SKM-1 (cell line): ENCODE results near the gene VRK2.
"Not testable (repeated sequence)": the region's sequence is repeated elsewhere in the genome, so short reads cannot be mapped to it uniquely, and the experiment has no call there.

Experiments used
- DNase-seq: peaks from one replicate; lab custom pipeline; 2025; ENCODE audit not compliant: unreplicated experiment; lab: John Stamatoyannopoulos, UW

VRK2 gene

DNA sequence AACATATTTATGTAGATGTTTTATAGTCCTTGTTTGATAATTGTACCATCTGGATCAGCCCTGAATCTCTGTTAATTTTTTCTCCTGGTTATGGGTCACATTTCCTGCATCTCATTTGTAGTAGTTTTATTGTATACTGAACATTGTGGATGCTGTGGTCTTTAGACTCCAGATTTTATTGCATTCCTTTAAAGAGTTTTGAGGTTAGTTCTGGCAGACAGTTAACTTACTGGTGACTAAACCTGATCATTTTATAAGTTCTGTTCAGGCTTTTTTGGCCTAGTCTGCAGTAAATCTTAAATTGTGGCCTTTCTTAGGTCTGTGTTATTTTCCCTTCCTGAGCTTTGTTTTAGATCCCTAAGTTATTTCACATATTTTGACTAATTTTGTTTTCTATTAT, 110.2 kb downstream of the VRK2 start:
- DNase-seq, result no peak

DNA sequence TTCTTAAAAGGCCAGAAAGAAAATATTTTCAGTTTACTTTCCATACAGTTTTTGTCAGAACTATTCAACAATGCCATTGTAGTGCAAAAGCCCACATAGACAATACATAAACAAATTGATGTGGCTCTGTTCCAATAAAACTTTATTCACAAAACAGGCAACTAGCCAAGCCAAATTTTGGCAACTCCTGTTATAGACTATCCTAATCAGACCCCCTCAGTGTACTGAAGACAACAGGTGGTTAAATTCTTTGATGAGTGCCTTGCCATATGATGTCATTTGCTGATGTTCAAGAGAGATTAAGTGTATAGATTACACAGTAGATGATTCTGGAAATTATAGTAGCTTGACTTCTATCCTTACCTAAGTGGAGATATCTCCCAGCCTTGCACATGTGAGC, 111.1 kb downstream of the VRK2 start:
- no peak for DNase-seq

DNA sequence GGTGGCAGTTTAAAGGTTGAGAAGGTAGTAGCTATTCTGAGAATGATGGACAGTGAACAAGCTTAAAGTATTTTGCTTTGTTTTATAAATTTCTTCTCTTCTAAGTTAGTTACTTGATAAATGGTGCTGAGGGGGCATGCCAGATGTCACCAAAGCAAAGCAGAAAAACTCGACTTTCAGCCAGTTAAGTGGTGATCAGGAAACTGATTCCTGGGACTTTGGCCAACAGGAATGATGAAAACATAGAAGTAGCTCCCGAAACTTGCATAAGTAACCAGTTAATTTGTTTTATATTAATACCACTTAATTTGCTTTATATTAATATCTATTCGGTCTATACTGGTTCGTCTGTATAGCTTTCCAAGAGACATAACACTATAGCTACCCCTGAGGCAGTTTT, 111.9 kb downstream of the VRK2 start:
- no peak for DNase-seq

DNA sequence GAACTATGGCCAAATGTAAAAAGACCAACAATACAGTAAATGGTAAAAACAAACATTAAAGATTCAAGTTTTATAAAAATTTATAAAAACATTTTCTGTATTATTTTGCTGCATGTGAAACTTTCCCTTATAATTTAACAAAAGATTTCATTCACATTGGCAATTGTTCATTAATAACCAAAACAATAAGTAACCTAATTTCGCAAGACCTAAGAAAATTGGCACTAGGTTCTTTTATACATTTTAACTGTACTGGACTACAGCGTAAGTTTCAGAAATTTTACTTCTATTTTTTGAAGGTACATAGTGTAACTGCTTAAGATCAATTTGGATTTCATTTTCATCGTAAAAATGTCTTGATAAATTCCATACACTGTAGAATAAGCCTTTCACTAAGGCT, 117.3 kb downstream of the VRK2 start:
- DNase-seq, result no peak

DNA sequence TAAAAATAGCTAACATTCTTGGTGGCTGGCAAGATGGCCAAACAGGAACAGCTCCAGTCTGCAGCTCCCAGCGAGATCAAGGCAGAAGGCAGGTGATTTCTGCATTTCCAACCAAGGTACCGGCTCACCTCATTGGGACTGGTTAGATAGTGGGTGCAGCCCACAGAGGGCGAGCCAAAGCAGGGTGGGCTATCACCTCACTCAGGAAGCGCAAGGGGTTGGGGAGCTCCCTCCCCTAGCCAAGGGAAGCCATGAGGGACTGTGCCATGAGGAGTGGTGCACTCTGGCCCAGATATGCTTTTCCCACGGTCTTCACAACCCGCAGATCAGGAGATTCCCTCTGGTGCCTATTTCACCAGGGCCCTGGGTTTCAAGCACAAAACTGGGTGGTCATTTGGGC, 121.5 kb downstream of the VRK2 start:
- not testable (repeated sequence) for DNase-seq

DNA sequence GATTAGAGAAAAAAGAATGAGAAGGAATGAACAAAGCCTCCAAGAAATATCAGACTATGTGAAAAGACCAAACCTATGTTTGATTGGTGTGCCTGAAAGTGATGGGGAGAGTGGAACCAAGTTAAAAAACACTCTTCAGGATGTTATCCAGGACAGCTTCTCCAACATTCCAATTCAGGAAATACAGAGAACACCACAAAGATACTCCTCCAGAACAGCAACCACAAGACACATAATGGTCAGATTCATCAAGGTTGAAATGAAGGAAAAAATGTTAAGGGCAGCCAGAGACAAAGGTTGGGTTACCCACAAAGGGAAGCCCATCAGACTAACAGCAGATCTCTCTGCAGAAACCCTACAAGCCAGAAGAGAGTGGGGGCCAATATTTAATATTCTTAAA, 123.2 kb downstream of the VRK2 start:
- DNase-seq, result not testable (repeated sequence)

DNA sequence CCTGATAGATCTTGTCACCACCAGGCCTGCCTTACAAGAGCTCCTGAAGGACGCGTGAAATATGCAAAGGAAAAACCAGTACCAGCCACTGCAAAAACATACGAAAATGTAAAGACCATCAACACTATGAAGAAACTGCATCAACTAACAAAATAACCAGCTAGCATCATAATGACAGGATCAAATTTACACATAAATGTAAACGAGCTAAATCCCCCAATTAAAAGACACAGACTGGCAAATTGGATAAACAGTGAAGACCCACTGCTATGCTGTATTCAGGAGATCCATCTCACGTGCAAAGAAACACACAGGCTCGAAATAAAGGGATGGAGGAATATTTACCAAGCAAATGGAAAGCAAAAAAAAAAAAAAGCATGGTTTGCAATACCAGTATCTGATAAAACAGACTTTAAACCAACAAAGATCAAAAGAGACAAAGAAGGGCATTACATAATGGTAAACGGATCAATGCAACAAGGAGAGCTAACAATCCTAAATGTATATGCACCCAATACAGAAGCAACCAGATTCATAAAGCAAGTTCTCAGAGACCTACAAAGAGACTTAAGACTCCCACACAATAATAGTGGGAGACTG, 123.8 kb downstream of the VRK2 start:
- not testable (repeated sequence) for DNase-seq

DNA sequence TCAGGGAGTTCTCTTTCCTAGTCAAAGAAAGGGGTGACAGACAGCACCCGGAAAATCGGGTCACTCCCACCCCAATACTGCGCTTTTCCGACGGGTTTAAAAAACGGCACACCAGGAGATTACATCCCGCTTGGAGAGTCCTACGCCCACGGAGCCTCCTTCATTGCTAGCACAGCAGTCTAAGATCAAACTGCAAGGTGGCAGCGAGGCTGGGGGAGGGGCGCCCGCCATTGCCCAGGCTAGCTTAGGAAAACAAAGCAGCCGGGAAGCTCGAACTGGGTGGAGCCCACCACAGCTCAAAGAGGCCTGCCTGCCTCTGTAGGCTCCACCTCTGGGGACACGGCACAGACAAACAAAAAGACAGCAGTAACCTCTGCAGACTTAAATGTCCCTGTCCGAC, 125.2 kb downstream of the VRK2 start:
- not testable (repeated sequence) for DNase-seq

DNA sequence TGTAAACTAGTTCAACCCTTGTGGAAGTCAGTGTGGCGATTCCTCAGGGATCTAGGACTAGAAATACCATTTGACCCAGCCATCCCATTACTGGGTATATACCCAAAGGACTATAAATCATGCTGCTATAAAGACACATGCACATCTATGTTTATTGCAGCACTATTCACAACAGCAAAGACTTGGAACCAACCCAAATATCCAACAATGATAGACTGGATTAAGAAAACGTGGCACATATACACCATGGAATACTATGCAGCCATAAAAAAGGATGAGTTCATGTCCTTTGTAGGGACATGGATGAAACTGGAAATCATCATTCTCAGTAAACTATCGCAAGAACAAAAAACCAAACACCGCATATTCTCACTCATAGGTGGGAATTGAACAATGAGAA, 130.6 kb downstream of the VRK2 start:
- DNase-seq, result not testable (repeated sequence)

DNA sequence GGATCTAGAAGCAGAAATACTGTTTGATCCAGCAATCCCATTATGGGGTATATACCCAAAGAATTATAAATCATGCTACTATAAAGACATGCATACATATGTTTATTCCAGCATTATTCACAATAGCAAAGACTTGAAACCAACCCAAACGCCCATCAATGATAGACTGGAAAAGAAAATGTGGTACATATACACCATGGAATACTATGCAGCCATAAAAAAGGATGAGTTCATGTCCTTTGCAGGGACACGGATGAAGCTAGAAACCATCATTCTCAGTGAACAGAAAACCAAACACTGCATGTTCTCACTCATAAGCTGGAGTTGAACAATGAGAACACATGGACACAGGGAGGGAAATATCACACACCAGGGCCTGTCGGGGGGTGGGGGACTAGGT, 133.6 kb downstream of the VRK2 start:
- not testable (repeated sequence) for DNase-seq

DNA sequence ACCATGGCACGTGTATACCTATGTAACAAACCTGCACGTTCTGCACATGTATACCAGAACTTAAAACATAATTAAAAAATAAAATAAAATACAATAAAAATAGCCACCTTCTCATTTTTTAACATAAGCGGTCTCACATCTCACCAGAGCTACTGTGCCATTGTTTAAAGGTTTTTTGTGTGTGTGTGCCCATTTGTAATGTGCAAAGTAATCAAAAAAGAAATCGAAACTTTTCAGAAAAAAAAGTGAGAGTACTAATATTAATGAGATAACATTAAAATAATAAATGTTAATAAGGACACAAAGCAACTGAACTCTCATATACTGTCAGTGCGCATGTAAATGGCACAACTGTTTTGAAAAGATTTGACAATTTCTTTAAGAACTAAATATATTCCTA, 134.0 kb downstream of the VRK2 start:
- no peak for DNase-seq

DNA sequence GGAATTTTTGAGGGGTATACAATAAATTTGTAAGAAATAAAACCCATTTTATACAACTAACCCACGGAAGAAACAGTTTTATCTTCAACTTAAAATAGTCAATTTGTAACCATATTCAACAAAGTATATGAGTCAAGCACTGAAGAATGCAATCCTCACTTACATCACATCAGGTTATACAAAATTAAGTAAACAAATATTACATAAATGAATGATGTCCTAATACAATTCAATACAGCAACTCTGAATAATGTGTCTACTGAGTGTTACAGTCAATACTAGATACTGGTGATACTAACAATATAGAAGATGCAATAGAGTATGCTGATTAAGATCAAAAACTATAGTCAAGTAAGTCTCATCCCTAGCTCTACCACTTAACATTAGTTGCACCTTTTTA, 135.9 kb downstream of the VRK2 start:
- DNase-seq, result no peak

DNA sequence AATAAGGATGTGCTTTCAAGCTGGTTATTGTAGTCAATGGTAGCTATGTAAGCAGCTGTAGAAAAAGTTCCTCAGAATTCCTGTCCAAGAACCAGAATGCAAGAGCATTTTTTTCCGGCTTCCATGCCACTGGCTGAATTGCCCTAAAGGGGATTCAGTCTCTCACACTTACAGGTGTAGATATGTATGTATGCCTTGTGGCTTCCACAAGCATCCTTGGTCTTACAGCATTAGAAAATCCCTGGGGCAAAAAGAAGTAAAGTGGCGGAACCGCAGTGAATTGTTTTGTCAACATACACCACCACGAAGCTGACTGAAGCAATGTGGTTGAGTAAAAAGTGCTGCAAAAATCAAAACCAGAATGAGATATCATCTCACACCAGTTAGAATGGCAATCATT, 139.9 kb downstream of the VRK2 start:
- no peak for DNase-seq

DNA sequence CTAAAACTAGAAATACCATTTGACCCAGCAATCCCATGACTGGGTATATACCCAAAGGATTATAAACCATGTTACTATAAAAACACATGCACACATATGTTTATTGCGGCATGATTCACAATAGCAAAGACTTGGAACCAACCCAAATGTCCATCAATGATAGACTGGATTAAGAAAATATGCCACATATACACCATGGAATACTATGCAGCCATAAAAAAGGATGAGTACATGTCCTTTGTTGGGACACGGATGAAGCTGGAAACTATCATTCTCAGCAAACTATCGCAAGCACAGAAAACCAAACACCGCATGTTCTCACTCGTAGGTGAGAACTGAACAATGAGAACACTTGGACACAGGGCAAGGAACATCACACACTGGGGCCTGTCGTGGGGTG, 140.4 kb downstream of the VRK2 start:
- DNase-seq, result not testable (repeated sequence)

DNA sequence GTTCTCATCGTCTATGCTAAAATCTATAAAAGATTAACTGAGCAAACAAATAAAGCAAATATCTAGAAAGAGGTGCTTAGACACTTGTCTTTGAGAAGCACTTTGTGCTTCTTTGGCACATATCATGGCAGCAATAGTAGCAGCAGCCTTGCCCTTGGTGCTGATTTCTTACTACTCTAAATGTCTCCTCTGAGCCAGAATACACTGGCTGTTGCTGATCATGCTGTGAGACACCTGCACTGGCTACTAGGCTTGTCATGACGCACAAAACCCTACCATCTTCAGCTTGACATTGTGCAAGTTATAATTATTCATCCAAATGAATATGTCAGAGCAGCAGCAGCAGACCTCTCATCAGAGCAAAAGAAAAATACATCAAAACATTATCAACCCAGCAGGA, 147.9 kb downstream of the VRK2 start:
- no peak for DNase-seq

DNA sequence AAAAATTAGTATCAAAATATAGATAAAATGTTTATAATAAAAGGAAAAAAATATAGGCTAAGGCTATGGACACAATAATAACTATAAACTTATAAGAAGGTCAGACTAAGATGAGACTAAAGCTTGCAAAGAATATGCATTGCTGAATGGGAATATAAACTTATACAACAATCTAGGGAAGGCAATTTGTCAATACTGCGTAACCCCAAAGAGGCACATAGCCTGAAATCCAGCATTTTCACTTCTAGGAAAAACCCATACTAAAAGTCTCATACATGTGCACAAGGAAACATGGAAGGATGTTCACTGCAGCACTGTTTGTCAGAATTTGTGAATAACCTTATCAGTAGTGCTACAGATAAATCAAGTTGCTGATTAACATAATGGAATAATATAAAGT, 149.1 kb downstream of the VRK2 start:
- DNase-seq, result no peak

DNA sequence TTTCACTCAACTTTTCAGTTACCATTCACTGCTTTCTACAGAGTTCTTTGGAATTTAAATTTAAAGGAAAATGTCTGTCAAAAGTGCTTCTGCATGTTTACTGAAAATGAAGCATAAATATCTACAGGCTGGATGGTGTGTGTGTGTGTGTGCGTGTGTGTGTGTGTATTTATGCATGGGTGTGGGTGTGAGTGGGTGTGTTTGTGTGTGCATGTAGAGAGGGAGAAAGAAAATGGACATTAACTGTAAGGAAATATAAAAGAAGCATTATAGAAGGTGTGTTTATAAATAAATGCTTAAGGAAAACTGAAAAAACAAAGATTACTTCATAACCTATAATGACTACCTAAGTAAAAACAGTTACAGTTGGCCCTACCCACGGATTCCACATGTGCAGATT, 151.3 kb downstream of the VRK2 start:
- DNase-seq, result no peak

DNA sequence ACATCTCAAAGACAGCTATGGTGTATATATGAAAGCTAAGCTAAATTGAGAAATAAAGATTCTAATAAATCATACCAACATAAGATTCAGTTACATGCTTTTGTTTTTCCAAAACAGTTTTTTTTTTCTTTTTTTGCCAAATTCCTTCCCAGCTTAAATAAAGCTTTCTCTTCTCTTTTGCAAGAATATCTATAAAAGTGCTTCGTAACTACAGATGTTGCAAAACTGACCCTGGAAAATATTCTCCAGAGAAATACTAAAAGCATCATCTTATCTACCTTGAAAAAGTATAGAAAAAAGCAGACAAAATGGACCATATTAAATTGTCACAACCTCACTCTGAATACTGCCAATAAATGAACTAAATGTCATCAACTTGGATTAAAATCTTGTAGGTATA, 155.8 kb downstream of the VRK2 start:
- no peak for DNase-seq

DNA sequence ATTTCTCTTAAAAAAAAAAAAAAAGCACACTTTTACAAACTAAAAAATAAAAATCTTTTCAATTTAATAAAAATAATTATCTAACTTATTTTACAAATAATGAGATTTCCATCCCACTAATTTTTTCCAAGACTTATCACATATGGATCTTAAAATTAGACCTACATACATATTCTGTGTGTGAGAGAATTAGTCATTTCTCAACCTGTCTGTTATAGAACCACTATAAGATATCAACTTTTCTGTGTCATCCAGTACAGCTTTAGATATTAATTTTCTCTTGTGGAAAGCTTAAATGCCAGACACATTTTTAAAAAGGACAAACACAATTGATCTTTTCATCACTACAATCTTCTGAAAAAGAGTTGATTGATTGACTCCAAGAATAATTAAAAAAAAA, 156.4 kb downstream of the VRK2 start:
- DNase-seq, result no peak

DNA sequence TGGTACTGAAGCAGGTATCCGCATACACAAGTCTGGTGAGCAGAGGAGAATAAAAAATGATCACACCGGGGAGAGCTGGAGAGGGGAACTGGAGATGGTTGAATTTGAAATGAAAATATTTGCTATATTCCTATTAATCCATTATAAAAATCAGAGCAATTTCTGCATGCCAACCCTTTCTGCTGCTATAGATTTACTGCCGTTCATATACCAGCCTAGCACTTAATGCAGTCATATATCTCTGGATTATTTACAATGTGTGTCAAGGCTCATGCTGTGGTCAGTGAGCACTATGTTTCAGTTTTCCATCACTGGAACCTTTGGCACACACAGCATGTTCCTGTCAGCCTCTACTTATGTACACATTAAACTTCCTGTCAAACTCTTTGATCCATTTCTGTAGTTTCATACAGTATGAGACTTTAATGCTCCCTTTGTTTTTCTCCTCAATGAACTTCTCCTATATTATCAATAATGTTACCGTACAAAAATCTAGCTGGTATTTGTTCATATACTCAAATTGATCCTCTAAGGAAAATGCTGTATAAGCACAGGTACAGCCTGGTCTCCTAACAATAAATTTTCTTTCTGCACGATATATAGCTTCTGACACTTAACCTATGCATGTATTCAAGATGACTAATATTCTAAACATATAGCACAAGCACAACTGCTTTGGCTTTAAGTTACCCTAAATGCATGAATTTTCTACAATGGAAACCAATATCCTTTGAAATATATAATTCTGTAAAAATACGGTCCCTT, 157.8 kb downstream of the VRK2 start:
- no peak for DNase-seq

DNA sequence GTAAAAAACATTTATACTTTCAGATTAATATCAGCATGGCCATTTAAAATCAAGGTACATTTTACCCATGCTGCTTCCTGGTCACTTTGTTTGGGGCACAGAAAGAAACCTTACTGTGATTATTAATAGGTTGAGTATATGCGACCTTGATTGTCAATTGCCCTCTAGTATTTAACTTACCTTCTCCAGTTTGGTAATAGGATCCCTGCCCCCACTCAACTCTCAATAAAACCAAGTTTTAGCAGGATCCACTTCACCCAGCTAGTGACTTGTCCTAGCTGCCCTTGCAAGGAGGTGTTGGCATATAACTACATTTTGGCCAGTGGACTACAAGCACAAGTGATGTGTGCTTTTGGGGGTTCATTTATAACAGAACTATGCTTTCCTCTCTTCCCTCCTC, 160.2 kb downstream of the VRK2 start:
- DNase-seq, result no peak

DNA sequence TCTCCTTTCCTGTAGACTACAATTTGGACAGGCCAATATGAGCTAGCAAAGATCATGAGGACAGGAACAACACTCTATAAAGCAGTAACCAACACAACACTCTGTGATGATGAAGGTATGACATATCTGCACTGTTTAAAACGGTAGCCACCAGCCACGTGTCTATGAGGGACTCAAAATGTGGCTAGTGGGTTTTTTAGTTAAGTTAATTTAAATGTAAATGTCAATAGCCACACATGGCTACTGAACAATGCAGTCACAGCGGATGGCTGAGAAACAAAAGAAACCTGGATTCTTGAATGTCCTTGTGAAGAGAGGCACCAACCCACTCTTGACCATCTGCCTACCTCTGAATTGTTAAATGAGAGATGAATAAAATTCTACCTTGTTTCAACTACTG, 160.6 kb downstream of the VRK2 start:
- DNase-seq, result no peak
